ENCODE results near the gene BCAS1.

- TF ChIP-seq CTCF (IDR thresholded peaks at IDR 0.05; ENCODE audit: low read length) (no peak), EZH2 (optimal IDR thresholded peaks at IDR 0.05; ENCODE audit: low read depth, low read length) (no peak), EZH2phosphoT487 (IDR thresholded peaks at IDR 0.05; ENCODE audit: low read length) (no peak)
These were observed 37.4 kb upstream of the BCAS1 start for GRCh38 chr20:54107600-54108325.
